GM18867 (cell line): ENCODE measurements around the gene CLECL1.
A peak's percentile ranks its signal among the peaks of the same experiment; 100 is the strongest.
"Not testable (repeated sequence)": the region's sequence is repeated elsewhere in the genome, so short reads cannot be mapped to it uniquely, and the experiment has no call there.

Source experiments
- ATAC-seq: cut with Tn5 transposase; IDR thresholded peaks from one replicate; pipeline ENCODE4 v1.9.1; 2021; ENCODE audit warnings: mild to moderate bottlenecking, moderate library complexity; ENCODE audit not compliant: unreplicated experiment

CLECL1 gene

GRCh38 chr12:9752145-9752933, 19.4 kb upstream of the CLECL1 start:
- ATAC-seq: no peak

- ATAC-seq: no peak
These were observed 18.6 kb upstream of the CLECL1 start for GRCh38 chr12:9751204-9752144.

GRCh38 chr12:9750276-9751203, 17.6 kb upstream of the CLECL1 start:
- ATAC-seq: peak; percentile 62

- ATAC-seq: no peak
These were observed 16.7 kb upstream of the CLECL1 start for GRCh38 chr12:9749640-9750039.

GRCh38 chr12:9745199-9745598, 12.3 kb upstream of the CLECL1 start:
- ATAC-seq: no peak

- peak; percentile 44 for ATAC-seq
These were observed 9.8 kb upstream of the CLECL1 start for GRCh38 chr12:9742661-9743060.

GRCh38 chr12:9741726-9742125, 8.8 kb upstream of the CLECL1 start:
- ATAC-seq: peak; percentile 74

- ATAC-seq: peak; percentile 51
These were observed 7.3 kb upstream of the CLECL1 start for GRCh38 chr12:9740106-9740750.

- not testable (repeated sequence) for ATAC-seq
These were observed 6.7 kb upstream of the CLECL1 start for GRCh38 chr12:9739404-9740105.

GRCh38 chr12:9738905-9739304, 6.0 kb upstream of the CLECL1 start:
- not testable (repeated sequence) for ATAC-seq

- no peak for ATAC-seq
These were observed 4.2 kb upstream of the CLECL1 start for GRCh38 chr12:9736936-9737705.

- ATAC-seq: no peak
These were observed 2.7 kb upstream of the CLECL1 start for GRCh38 chr12:9735601-9736000.

GRCh38 chr12:9731797-9732196, 1.1 kb downstream of the CLECL1 start:
- peak; percentile 40 for ATAC-seq

- ATAC-seq: no peak
These were observed 1.5 kb downstream of the CLECL1 start for GRCh38 chr12:9731393-9731792.

GRCh38 chr12:9730591-9730990, 2.3 kb downstream of the CLECL1 start:
- no peak for ATAC-seq

- no peak for ATAC-seq
These were observed 2.9 kb downstream of the CLECL1 start for GRCh38 chr12:9730011-9730410.

GRCh38 chr12:9729082-9729481, 3.8 kb downstream of the CLECL1 start:
- no peak for ATAC-seq

GRCh38 chr12:9727813-9728212, 5.1 kb downstream of the CLECL1 start:
- ATAC-seq: no peak
